HG03108 (cell line): ENCODE measurements around the gene OR8H1.

ENCODE experiments used
- ATAC-seq: cut with Tn5 transposase; IDR thresholded peaks from one replicate; pipeline ENCODE4 v1.9.1; 2021; ENCODE audit warnings: moderate library complexity; ENCODE audit not compliant: unreplicated experiment

Gene OR8H1, protein sequence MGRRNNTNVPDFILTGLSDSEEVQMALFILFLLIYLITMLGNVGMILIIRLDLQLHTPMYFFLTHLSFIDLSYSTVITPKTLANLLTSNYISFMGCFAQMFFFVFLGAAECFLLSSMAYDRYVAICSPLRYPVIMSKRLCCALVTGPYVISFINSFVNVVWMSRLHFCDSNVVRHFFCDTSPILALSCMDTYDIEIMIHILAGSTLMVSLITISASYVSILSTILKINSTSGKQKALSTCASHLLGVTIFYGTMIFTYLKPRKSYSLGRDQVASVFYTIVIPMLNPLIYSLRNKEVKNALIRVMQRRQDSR

DNA sequence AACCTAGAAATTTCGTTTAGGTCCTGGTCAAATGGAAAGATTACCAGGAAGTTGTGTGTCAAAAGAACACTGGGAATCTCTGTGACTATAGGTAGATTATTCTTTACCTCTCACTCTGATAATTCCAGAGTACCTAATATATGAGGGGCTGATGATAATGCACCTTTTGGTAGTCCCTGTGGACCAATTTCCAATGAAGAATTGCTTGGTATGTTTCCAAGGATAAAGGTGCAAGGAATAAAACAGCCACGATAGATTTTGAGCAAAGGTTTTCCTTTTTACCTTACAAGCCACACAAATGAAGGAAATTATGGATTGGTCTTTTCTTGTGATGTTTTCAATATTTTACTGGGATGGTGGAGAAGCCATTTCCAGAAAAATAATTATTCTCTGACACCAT, at the start of gene OR8H1:
TSS of gene OR8H1 (minus strand) at position 101 of the 400 bp plus-strand sequence. CDS start 1,192 bp downstream, outside the sequence.
- no peak for ATAC-seq

DNA sequence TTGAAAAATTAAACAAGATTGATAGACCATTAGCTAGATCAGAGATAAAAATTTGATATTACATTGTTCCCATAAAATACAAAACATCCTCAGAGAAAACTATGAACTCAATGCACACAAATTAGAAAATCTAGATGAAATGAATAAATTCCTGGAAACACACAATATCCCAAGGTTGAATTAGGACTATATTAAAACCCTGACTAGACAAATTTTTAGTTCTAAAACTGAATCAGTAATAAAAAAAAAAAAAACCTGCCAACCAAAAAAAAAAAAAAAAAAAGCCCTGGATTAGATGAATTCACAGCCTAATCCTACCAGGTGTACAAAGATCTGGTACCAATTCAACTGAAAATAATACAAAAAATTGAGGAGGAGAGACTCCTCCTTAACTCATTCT, 48.2 kb upstream of the OR8H1 start:
- no peak for ATAC-seq

DNA sequence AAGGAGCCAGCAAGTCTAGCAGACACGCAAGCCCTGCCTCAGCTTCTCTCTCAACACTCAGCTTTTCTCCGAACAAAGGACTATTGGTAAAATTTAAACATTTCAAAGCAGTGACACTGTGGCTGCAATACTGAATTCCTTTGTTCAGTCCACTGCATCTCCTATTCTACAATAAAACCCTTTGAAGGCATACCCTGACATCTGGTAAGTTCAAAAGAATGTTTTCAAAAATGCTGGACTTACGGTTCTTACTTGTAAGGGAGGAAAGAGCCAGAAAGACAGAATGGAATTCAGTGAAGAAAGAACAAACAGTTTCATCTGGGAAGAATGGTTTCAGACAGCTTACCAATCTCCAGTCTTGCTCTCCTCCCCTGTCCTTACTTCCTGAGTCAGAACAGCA, 41.1 kb upstream of the OR8H1 start:
- ATAC-seq, result no peak

GRCh38 chr11:56331861-56332491, 39.9 kb upstream of the OR8H1 start:
- no peak for ATAC-seq

- no peak for ATAC-seq
These were observed 22.8 kb upstream of the OR8H1 start, which contains the start of gene OR8K3 for GRCh38 chr11:56314844-56315243. Gene OR8K3, plus strand, starts transcription at chr11:56315144. Its CDS starts 3,163 bp downstream, at chr11:56318307.

DNA sequence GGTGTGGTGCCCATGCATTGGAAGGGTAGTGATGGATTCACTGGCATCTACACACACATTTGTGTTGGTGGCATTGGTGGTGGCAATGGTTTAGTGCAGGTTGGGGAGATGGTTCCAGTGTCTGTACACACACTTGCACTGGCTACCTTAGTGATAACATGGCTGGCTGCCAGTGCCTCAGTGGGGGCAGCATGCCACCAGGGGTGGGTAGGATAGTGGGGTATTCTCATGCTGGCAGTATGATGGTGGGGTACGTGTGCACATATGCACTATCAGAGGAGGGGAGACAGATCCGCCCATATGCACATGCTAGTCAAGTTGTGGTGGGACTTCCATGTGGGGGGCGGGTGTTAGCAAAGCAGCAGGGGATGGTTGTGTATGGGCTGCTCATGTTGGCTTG, 15.8 kb upstream of the OR8H1 start:
- ATAC-seq, result no peak

DNA sequence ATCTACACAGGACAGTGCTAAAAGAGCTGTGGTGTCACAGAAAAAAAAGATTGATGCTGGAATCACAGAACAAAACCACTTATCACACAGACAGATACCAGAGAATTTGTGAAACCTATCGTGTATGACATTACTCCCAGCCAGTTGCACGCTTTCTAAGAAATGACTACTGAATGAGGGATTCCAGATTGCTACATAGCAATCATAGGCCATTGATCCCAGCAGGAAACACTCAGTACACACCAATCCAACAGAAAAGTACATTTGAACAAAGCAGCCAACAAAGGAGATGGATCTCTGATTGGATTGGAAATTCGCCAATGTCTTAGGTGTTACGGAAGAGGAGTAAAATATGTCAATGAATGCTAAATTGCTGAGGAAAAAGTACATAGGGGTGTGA, 4.8 kb upstream of the OR8H1 start:
- no peak for ATAC-seq

DNA sequence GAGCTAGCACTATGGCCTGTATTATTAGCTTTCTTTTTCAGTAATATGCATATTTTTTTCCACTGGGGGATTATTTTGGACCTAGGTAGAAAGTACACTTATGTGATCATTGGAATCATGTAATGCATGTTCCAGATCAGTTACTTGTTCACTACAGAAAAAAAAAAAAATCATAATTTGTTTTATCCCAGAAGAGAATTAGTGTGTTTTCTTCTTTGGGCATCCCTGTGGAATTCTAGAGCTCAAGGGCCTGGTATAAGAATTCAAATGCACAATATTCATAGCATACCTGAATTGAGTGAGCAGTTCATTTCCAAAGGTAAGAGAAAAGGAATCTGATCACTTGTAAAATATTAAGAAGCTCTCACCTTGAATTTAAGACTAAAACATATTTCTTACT, 18.2 kb downstream of the OR8H1 start, which contains the start of gene OR5T1:
TSS of gene OR5T1 (plus strand) at position 301 of the 400 bp plus-strand sequence. CDS start 1,485 bp downstream, outside the sequence.
- ATAC-seq, result no peak

GRCh38 chr11:56271092-56271491, 21.0 kb downstream of the OR8H1 start:
- ATAC-seq, result no peak

DNA sequence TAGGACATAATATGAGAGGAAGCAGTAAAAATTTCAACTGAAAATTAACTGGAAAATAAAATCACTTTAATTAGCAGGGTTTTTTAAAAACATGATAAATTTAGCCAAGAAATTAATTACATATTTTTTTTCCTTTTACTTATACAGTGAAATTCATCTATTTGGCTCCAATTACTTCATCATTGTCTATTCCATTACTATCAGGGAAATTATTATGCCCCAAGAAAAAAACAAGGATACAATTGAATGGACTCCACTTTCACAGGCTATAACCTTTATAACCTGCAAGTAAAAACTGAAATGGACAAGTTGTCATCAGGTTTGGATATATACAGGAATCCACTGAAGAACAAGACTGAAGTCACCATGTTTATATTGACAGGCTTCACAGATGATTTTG, 40.1 kb downstream of the OR8H1 start, which contains the start of gene OR5T3:
TSS of gene OR5T3 (plus strand) at position 301 of the 400 bp plus-strand sequence. CDS start at position 301, 0 bp downstream.
- no peak for ATAC-seq
